Omental fat pad (tissue), 4 donors: ENCODE data around the gene RIOK3. TPM values are rescaled to one million over a fixed set of nuclear protein-coding genes. Genes with fewer than 3 reads are reported as not detected.
"Not testable (repeated sequence)": the region's sequence is repeated elsewhere in the genome, so short reads cannot be mapped to it uniquely, and the experiment has no call there.

ENCODE experiments used
- ATAC-seq: fragments of 150-250 bp; one replicate; pipeline ENCODE4 v1.9.1; 2016; ENCODE audit warnings: mild to moderate bottlenecking, moderate library complexity; ENCODE audit not compliant: low FRiP score
- DNase-seq: peaks from one replicate; pipeline ENCODE4 v3.0.0-alpha.2; 2019; ENCODE audit warnings: low spot score
- total RNA-seq, 4 donors: library from RNA; depleted of rRNA; stranded (reverse); fragments of >200 nt; gene quantifications; one replicate each; pipeline ENCODE4 v1.1.0, GENCODE V29; 2016
- TF ChIP-seq, protein P1 (sequence below), 3 donors: fragments of 450-650 bp; IDR thresholded peaks; one replicate each; pipeline ENCODE4 v1.5.1; 2016 to 2017; ENCODE audit warnings: antibody characterized with exemption in 3 of 3, mild to moderate bottlenecking in 3 of 3, moderate library complexity in 2 of 3

RIOK3 gene
- total RNA-seq, 4 donors from 2014 or later, result 45.3 to 88.1 (median 65.3) TPM

- no peak for ATAC-seq
- TF ChIP-seq, protein P1, sequence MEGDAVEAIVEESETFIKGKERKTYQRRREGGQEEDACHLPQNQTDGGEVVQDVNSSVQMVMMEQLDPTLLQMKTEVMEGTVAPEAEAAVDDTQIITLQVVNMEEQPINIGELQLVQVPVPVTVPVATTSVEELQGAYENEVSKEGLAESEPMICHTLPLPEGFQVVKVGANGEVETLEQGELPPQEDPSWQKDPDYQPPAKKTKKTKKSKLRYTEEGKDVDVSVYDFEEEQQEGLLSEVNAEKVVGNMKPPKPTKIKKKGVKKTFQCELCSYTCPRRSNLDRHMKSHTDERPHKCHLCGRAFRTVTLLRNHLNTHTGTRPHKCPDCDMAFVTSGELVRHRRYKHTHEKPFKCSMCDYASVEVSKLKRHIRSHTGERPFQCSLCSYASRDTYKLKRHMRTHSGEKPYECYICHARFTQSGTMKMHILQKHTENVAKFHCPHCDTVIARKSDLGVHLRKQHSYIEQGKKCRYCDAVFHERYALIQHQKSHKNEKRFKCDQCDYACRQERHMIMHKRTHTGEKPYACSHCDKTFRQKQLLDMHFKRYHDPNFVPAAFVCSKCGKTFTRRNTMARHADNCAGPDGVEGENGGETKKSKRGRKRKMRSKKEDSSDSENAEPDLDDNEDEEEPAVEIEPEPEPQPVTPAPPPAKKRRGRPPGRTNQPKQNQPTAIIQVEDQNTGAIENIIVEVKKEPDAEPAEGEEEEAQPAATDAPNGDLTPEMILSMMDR (IDR thresholded peaks at IDR 0.05), result no peak
- no peak for DNase-seq
These were observed 50.9 kb downstream of the RIOK3 start for GRCh38 chr18:23503963-23504344.

- ATAC-seq (no peak), DNase-seq (no peak)
- TF ChIP-seq, protein P1 (IDR thresholded peaks at IDR 0.05), result no peak
These were observed 51.6 kb downstream of the RIOK3 start for GRCh38 chr18:23504720-23505119.

GRCh38 chr18:23506393-23506792 is 53.3 kb downstream of the RIOK3 start:
- no peak for ATAC-seq
- TF ChIP-seq, protein P1 (IDR thresholded peaks at IDR 0.05), result no peak
- DNase-seq, result no peak

DNA sequence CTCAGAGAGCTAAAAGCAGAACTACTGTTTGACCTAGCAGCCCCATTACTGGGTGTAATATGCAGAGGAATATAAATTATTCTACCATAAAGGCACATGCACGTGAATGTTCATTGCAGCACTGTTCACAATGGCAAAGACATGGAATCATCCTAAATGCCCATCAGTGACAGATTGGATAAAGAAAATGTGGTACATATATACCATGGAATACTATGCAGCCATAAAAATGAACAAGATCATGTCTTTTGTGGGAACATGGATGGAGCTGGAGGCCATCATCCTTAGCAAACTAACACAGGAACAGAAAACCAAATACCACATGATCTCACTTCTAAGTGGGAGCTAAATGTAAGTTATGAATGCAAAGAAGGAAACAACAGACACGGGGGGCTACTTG is 57.8 kb downstream of the RIOK3 start:
- DNase-seq, ATAC-seq: not testable (repeated sequence)

- ATAC-seq, DNase-seq: not testable (repeated sequence)
These were observed 59.1 kb downstream of the RIOK3 start for GRCh38 chr18:23512216-23512615.

DNA sequence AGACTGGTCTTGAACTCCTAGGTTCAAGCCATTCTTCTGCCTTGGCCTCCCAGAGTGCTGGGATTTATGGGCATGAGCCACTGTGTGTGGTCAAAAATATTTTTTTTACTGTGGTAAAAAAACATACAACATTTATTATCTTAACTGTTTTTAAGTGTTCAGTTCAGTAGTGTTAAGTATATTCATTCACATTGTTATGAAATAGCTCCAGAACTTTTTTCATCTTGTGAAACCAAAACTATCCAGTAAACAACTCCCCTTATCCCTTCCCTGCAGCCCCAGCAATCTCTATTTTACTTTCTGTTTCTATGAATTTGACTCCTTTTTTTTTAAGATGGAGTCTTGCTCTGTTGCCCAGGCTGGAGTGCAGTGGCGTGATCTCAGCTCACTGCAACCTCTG is 59.6 kb downstream of the RIOK3 start:
- TF ChIP-seq, protein P1 (IDR thresholded peaks at IDR 0.05), result no peak
- DNase-seq, result no peak
- ATAC-seq, result peak; percentile 52

GRCh38 chr18:23515911-23516546 is 62.9 kb downstream of the RIOK3 start:
- DNase-seq (peak; percentile 38), ATAC-seq (peak; percentile 90)
- TF ChIP-seq, protein P1 (IDR thresholded peaks at IDR 0.05), result peak in 1 of 3 donors; percentile 53

DNA sequence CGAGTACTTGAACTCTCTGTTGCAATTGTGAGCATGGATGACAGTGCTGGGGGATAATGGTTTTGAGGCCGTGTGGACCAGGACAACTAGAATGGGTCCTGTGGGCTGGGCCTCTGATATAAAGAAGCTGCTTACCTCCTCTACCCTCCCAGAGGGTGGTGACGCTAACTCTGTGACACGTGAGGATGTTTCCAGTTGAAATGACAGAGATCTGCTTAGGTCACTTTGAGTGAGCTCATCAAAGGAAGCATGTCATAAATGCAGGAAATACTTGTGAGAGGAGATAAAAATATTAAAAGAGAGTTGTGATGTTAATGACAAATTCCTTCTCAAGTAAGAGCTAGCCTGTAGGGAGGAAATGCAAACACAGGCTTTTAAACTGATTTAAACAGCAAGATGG is 66.6 kb downstream of the RIOK3 start:
- DNase-seq (no peak), ATAC-seq (no peak)
- TF ChIP-seq, protein P1 (IDR thresholded peaks at IDR 0.05), result no peak
